ENCODE results near the gene CD320. TPM values are rescaled to one million over a fixed set of nuclear protein-coding genes. Genes with fewer than 3 reads are reported as not detected.
A peak's percentile ranks its signal among the peaks of the same experiment; 100 is the strongest.

Gene CD320
- total RNA-seq, 8 experiments from 2014 or later: 20.9 to 109 (median 41.8) TPM

DNA sequence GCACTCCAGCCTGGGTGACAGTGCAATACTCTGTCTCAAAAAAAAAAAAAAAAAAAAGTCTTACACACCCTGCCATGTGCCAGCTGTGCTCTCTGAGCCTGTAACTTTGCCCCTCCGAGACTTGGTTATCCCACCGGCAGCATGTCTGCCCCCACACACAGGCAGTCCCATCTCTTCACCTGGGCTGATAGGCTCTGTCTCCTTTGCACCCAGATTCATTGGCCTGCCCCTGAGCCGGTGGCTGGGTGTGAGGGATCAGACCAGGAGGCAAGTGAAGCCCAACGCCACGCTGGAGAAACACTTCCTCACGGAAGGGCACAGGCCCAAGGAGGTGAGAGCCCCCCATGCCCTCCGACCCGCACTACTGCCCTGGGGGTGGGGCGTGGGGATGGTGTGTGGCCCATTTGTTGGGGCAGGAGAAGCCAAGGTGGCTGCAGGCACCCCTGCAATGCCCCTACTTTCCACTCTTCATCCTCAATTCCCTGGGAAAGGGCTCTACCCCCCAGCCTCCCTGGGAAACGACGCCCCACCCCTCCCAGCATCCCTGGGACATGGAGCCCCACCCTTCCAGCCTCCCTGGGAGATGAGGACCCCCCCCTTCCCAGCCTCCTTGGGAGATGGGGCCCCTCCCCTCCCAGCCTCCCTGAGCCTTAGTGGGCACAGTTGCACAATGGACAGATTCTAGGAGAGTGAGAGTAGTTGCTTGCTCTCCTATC lies 53.7 kb downstream of the CD320 start:
- ATAC-seq (replicated peaks in 6 of 8): no peak
- Histone ChIP-seq H3K4me3 (no peak overlapping the region), H3K4me1 (replicated peaks in 1 of 2) (no peaks in the 10 kb centered on the region), H3K27ac (no peak overlapping the region)
- in situ Hi-C loops (cut with MboI; ENCODE audit: low pct_unique_long_range_greater_than_20kb in 2 of 9, low sequenced_read_pairs in 9 of 9, unreplicated experiment in 9 of 9): loop anchor here in 2 of 9 experiments (10.0 kb wide), 1 partner anchor 310 kb away; the partner anchor contains the start of gene TIMM44 (in 2 of the 2)
- 65 to 100% (median 76%) methylated on average over 3 to 5 of the region's 11 CpGs; no CpG with 5 or more reads in 7 of the 10 experiments for WGBS, 10 experiments

DNA sequence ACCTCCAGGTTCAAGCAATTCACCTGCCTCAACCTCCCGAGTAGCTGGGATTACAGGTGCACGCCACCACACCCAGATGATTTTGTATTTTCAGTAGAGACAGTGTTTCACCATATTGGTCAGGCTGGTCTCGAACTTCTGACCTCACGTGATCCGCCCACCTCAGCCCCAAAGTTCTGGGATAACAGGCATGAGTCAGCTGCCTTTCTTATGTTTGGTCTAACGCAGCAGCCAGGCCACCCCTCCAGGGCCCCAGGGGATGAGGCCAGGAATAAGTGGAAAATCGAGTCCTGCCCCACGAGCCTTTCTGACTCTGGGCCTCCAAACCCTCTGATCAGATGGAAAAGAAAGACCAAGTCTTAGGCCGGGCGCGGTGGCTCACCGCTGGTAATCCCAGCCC lies 54.5 kb downstream of the CD320 start:
- in situ Hi-C loops (cut with MboI; ENCODE audit: low pct_unique_long_range_greater_than_20kb in 2 of 9, low sequenced_read_pairs in 9 of 9, unreplicated experiment in 9 of 9): loop anchor here in 2 of 9 experiments (10.0 kb wide), 1 partner anchor 309 kb away; the partner anchor contains the start of gene TIMM44 (in 2 of the 2)
- Histone ChIP-seq H3K4me1 (replicated peaks in 1 of 2) (no peaks in the 10 kb centered on the region), H3K27ac (no peak overlapping the region), H3K4me3 (no peak overlapping the region)
- ATAC-seq (replicated peaks in 6 of 8): no peak
- WGBS, 10 experiments: 30 to 93% (median 85%) methylated on average over 2 to 8 of the region's 12 CpGs; no CpG with 5 or more reads in 5 of the 10 experiments

DNA sequence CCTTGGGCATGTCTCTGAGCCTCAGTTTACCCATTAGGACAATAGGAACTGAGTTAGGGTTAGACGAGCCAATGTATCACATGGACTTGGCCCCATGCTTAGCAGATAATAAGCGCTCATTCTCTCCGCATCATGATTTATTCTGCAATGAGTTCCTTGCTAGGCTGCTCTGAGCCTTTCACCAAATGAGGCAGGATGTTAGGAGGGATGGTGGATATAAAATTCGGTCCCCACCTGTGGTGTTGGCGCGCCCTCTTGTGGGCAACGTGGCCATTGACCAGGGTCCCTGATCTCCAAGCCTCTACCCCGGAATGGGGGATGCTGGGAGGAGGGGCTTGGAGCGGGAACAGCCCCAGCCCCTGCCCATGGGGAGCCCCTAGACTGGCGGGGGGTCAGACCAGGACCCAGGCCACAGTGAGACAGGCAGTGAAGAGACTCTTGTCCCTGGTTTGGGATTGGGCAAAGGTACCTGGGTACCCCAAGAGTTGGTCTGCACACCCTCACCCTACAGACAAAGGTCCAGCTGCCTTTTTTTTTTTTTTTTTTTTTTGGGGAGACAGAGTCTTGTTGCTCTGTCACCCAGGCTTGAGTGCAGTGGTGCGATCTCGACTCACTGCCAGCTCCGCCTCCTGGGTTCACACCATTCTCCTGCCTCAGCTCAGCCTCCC lies 55.1 kb downstream of the CD320 start:
- Histone ChIP-seq H3K4me3 (no peak overlapping the region), H3K4me1 (replicated peaks in 1 of 2) (no peaks in the 10 kb centered on the region), H3K27ac (no peak overlapping the region)
- 0 to 46% (median 9%) methylated on average over 1 to 11 of the region's 13 CpGs; no CpG with 5 or more reads in 2 of the 10 experiments for WGBS, 10 experiments
- ATAC-seq (replicated peaks in 6 of 8): peak; percentile 74 to 98 (median 88)
- in situ Hi-C loops (cut with MboI; ENCODE audit: low pct_unique_long_range_greater_than_20kb in 2 of 9, low sequenced_read_pairs in 9 of 9, unreplicated experiment in 9 of 9): loop anchor here in 2 of 9 experiments (10.0 kb wide), 1 partner anchor 308 kb away; the partner anchor contains the start of gene TIMM44 (in 2 of the 2)

Other genes with a start within 250 kb of the CD320 start
- 1 to 10 TPM in 5 of 8 experiments, under 1 TPM in 1, not detected in 2; 0.07 to 4.8 (median 3.6) TPM for gene FBN3, start 158.8 kb downstream of the CD320 start, total RNA-seq
- gene CERS4, start 99.0 kb downstream of the CD320 start, total RNA-seq: 10 to 100 TPM in 7 of 8 experiments, 1 to 10 TPM in 1; 3.2 to 55.1 (median 35.8) TPM
- gene NDUFA7, start 13.0 kb upstream of the CD320 start, total RNA-seq: 100 to 1,000 TPM; 129 to 183 (median 162) TPM
- 1,000 to 10,000 TPM in 4 of 8 experiments, 100 to 1,000 TPM in 4; 550 to 1,110 (median 1,001) TPM for gene RPS28, start 13.1 kb upstream of the CD320 start, total RNA-seq
- gene KANK3, start 34.9 kb upstream of the CD320 start, total RNA-seq: 1 to 10 TPM in 4 of 8 experiments, under 1 TPM in 3, not detected in 1; 0.08 to 3.4 (median 1.1) TPM
- 1 to 10 TPM in 3 of 8 experiments, under 1 TPM in 4, not detected in 1; 0.38 to 4.6 (median 0.90) TPM for gene ANGPTL4, start 55.8 kb upstream of the CD320 start, total RNA-seq
- gene RAB11B, start 82.0 kb upstream of the CD320 start, total RNA-seq: 10 to 100 TPM; 16.7 to 72.4 (median 43.7) TPM
- gene MARCHF2, start 104.9 kb upstream of the CD320 start, total RNA-seq: 10 to 100 TPM; 10.4 to 38.4 (median 19.4) TPM
- 100 to 1,000 TPM in 3 of 8 experiments, 10 to 100 TPM in 5; 44.2 to 280 (median 73.5) TPM for gene HNRNPM, start 136.6 kb upstream of the CD320 start, total RNA-seq
- 1 to 10 TPM in 1 of 8 experiments, under 1 TPM in 7; 0.18 to 1.4 (median 0.31) TPM for gene PRAM1, start 194.3 kb upstream of the CD320 start, total RNA-seq
- gene ZNF414, start 205.8 kb upstream of the CD320 start, total RNA-seq: 10 to 100 TPM in 5 of 8 experiments, 1 to 10 TPM in 3; 2.3 to 14.5 (median 11.1) TPM

All from motor neuron (in vitro differentiated cells).